Neural cell (in vitro differentiated cells): ENCODE results near the gene RRBP1. TPM values are rescaled to one million over a fixed set of nuclear protein-coding genes. Genes with fewer than 3 reads are reported as not detected.

Source experiments
- H2AFZ ChIP-seq: fragments of 200-600, 300-800 bp; sonication (generic), shearing (Covaris generic); 2 replicates; pipeline ENCODE4 v1.6.0; 2014; ENCODE audit warnings: low read depth, mild to moderate bottlenecking, antibody characterized with exemption, low read length, moderate library complexity
- H3F3A ChIP-seq: fragments of 200-600 bp; shearing (Covaris generic); 2 replicates; pipeline ENCODE4 v1.6.1; 2016; ENCODE audit warnings: mild to moderate bottlenecking, moderate library complexity, mixed read lengths, antibody characterized with exemption, low read length; ENCODE audit not compliant: insufficient read depth, poor library complexity, severe bottlenecking
- H3K27ac ChIP-seq: fragments of 200-600, 300-800 bp; sonication (generic), shearing (Covaris generic); 2 replicates; pipeline ENCODE4 v1.5.1; 2014; ENCODE audit warnings: mild to moderate bottlenecking, low read length, moderate library complexity
- H3K27me3 ChIP-seq: fragments of 300-800, 200-600 bp; sonication (generic), shearing (Covaris generic); 2 replicates; pipeline ENCODE4 v1.6.0; 2014; ENCODE audit warnings: mild to moderate bottlenecking, low read depth, low read length, moderate library complexity; ENCODE audit not compliant: insufficient read depth
- H3K36me3 ChIP-seq: fragments of 300-800, 200-600 bp; sonication (generic), shearing (Covaris generic); 2 replicates; pipeline ENCODE4 v1.5.1; 2014; ENCODE audit warnings: mild to moderate bottlenecking, antibody characterized with exemption, low read length, moderate library complexity; ENCODE audit not compliant: insufficient read depth
- H3K4me2 ChIP-seq: fragments of 300-800, 200-600 bp; sonication (generic), shearing (Covaris generic); 2 replicates; pipeline ENCODE4 v1.6.0; 2014; ENCODE audit warnings: mild to moderate bottlenecking, low read length
- H3K4me3 ChIP-seq: fragments of 300-800, 200-600 bp; sonication (generic), shearing (Covaris generic); 2 replicates; pipeline ENCODE4 v1.5.1; 2014; ENCODE audit warnings: mild to moderate bottlenecking, low read length, moderate library complexity
- H3K79me2 ChIP-seq: fragments of 200-600 bp; shearing (Covaris generic); replicated peaks from 2 replicates; pipeline ENCODE4 v1.6.0; 2014; ENCODE audit warnings: mild to moderate bottlenecking, low read length, moderate library complexity; ENCODE audit not compliant: insufficient read depth
- H3K9ac ChIP-seq: fragments of 300-800, 200-600 bp; sonication (generic), shearing (Covaris generic); 2 replicates; pipeline ENCODE4 v1.6.1; 2016; ENCODE audit warnings: mild to moderate bottlenecking, low read length, mixed read lengths
- H3K9me2 ChIP-seq: fragments of 200-600 bp; shearing (Covaris generic); 2 replicates; pipeline ENCODE4 v1.6.1; 2016; ENCODE audit warnings: mild to moderate bottlenecking, low read length, mixed read lengths; ENCODE audit not compliant: insufficient read depth
- H3K9me3 ChIP-seq: fragments of 200-600, 300-800 bp; sonication (generic), shearing (Covaris generic); 2 replicates; pipeline ENCODE4 v1.6.1; 2016; ENCODE audit warnings: mild to moderate bottlenecking, mixed run types, low read length, moderate library complexity, mixed read lengths
- H4K20me1 ChIP-seq: fragments of 200-600 bp; shearing (Covaris generic); 2 replicates; pipeline ENCODE4 v1.6.1; 2016; ENCODE audit warnings: mild to moderate bottlenecking, mixed run types; ENCODE audit not compliant: insufficient read depth
- EP300 ChIP-seq: fragments of 450-650 bp; conservative IDR thresholded peaks from 2 replicates; pipeline ENCODE4 v1.6.1; 2014; ENCODE audit warnings: antibody characterized with exemption, mild to moderate bottlenecking, moderate library complexity; ENCODE audit not compliant: poor library complexity, severe bottlenecking
- EZH2 ChIP-seq: fragments of 200-600, 300-800 bp; shearing (Covaris generic), sonication (generic); IDR thresholded peaks from 2 replicates; pipeline ENCODE4 v1.6.1; 2014; ENCODE audit warnings: antibody characterized with exemption, low read length, borderline replicate concordance, mild to moderate bottlenecking; ENCODE audit not compliant: insufficient read depth, poor library complexity, severe bottlenecking
- MXI1 ChIP-seq: fragments of 450-650 bp; conservative IDR thresholded peaks from 2 replicates; pipeline ENCODE4 v1.6.1; 2014; ENCODE audit warnings: antibody characterized with exemption, mild to moderate bottlenecking; ENCODE audit not compliant: poor library complexity, severe bottlenecking
- POLR2AphosphoS5 ChIP-seq: IDR thresholded peaks from 2 replicates; pipeline ENCODE4 v1.6.1; 2012
- RAD21 ChIP-seq: fragments of 450-650 bp; conservative IDR thresholded peaks from 2 replicates; pipeline ENCODE4 v1.6.1; 2014; ENCODE audit warnings: antibody characterized with exemption, mild to moderate bottlenecking, moderate library complexity
- SMC3 ChIP-seq: fragments of 450-650 bp; conservative IDR thresholded peaks from 2 replicates; pipeline ENCODE4 v1.6.1; 2014; ENCODE audit warnings: antibody characterized with exemption, mild to moderate bottlenecking, moderate library complexity; ENCODE audit not compliant: poor library complexity
- TAF1 ChIP-seq: IDR thresholded peaks from 2 replicates; pipeline ENCODE4 v1.6.1; 2012; ENCODE audit warnings: low read depth
- polyA plus RNA-seq: library from polyadenylated mRNA; depleted of rRNA; stranded (reverse); fragments of >200 nt; gene quantifications from 2 replicates; pipeline ENCODE4 v1.2.3, GENCODE V29; 2014
- TF ChIP-seq, protein P1 (sequence below): fragments of 450-650 bp; IDR thresholded peaks from 2 replicates; pipeline ENCODE4 v1.5.1; 2014; ENCODE audit warnings: antibody characterized with exemption, mild to moderate bottlenecking, moderate library complexity; ENCODE audit not compliant: poor library complexity, severe bottlenecking
- TF ChIP-seq, protein P2 (sequence below): IDR thresholded peaks from 2 replicates; pipeline ENCODE4 v1.6.1; 2012; ENCODE audit warnings: borderline replicate concordance

The RRBP1 gene
- polyA plus RNA-seq, 1 donor from 2014 or later, result 2.2 TPM

DNA sequence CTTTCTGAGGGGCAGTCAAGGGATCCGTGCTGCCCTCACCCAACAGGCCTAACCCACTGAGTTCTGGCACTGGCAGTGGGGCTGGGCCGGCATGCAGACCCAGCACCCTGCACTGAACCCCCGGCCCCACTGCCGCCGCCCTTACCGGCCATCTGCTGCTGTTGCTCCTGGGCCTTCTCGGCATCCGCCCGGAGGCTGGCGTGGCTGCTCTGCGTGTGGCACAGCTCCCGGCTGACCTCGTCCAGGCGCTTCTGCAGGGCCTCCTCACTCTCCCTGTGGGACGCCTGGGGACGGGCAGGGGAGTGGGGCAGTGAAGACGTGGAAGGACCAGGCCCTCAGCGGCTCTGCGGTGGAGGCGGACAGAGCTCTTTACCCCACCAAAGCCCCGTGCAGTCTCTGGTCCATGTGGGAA lies 52.4 kb downstream of the RRBP1 start (continued):
- TF ChIP-seq, protein P1, sequence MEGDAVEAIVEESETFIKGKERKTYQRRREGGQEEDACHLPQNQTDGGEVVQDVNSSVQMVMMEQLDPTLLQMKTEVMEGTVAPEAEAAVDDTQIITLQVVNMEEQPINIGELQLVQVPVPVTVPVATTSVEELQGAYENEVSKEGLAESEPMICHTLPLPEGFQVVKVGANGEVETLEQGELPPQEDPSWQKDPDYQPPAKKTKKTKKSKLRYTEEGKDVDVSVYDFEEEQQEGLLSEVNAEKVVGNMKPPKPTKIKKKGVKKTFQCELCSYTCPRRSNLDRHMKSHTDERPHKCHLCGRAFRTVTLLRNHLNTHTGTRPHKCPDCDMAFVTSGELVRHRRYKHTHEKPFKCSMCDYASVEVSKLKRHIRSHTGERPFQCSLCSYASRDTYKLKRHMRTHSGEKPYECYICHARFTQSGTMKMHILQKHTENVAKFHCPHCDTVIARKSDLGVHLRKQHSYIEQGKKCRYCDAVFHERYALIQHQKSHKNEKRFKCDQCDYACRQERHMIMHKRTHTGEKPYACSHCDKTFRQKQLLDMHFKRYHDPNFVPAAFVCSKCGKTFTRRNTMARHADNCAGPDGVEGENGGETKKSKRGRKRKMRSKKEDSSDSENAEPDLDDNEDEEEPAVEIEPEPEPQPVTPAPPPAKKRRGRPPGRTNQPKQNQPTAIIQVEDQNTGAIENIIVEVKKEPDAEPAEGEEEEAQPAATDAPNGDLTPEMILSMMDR, result no peak
- TF ChIP-seq RAD21 (no peak), TAF1 (no peak), SMC3 (no peak)

DNA sequence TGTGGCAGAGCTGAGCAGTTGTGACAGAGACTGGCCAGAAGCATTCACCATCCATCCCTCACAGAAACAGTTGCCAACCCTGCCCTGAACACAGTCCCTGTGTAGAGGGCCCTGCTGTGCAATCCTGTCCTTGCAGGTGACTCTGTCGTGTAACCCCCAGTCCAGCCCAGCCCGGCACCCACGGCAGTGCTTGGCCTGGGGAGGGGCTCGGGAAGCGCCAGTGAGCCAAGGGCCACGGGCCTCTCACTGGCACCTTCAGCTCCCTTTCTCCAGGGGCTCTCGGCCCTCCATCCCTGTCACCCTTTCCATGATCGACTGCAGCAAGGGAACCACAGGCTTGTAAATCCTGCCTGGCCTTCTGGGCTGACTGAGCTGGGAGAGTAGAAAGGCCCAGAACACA lies 53.0 kb downstream of the RRBP1 start:
- Histone ChIP-seq H3K9me2 (no peaks in the 10 kb centered on the region), H3K36me3 (no peaks in the 10 kb centered on the region), H3K4me3 (no peak overlapping the region), H3K27me3 (no peaks in the 10 kb centered on the region), H3K4me2 (no peak overlapping the region), H2AFZ (no peak overlapping the region), H3K9me3 (no peaks in the 10 kb centered on the region), H3K27ac (no peak overlapping the region), H3K9ac (no peak overlapping the region), H3F3A (no peaks in the 10 kb centered on the region), H4K20me1 (no peaks in the 10 kb centered on the region), H3K79me2 (no peaks in the 10 kb centered on the region)
- TF ChIP-seq EP300, result no peak
- TF ChIP-seq, protein P1, result no peak
- no peak for TF ChIP-seq POLR2AphosphoS5
- no peak for TF ChIP-seq TAF1
- no peak for TF ChIP-seq SMC3
- TF ChIP-seq RAD21, result no peak
- TF ChIP-seq, protein P2, sequence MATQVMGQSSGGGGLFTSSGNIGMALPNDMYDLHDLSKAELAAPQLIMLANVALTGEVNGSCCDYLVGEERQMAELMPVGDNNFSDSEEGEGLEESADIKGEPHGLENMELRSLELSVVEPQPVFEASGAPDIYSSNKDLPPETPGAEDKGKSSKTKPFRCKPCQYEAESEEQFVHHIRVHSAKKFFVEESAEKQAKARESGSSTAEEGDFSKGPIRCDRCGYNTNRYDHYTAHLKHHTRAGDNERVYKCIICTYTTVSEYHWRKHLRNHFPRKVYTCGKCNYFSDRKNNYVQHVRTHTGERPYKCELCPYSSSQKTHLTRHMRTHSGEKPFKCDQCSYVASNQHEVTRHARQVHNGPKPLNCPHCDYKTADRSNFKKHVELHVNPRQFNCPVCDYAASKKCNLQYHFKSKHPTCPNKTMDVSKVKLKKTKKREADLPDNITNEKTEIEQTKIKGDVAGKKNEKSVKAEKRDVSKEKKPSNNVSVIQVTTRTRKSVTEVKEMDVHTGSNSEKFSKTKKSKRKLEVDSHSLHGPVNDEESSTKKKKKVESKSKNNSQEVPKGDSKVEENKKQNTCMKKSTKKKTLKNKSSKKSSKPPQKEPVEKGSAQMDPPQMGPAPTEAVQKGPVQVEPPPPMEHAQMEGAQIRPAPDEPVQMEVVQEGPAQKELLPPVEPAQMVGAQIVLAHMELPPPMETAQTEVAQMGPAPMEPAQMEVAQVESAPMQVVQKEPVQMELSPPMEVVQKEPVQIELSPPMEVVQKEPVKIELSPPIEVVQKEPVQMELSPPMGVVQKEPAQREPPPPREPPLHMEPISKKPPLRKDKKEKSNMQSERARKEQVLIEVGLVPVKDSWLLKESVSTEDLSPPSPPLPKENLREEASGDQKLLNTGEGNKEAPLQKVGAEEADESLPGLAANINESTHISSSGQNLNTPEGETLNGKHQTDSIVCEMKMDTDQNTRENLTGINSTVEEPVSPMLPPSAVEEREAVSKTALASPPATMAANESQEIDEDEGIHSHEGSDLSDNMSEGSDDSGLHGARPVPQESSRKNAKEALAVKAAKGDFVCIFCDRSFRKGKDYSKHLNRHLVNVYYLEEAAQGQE, result no peak

DNA sequence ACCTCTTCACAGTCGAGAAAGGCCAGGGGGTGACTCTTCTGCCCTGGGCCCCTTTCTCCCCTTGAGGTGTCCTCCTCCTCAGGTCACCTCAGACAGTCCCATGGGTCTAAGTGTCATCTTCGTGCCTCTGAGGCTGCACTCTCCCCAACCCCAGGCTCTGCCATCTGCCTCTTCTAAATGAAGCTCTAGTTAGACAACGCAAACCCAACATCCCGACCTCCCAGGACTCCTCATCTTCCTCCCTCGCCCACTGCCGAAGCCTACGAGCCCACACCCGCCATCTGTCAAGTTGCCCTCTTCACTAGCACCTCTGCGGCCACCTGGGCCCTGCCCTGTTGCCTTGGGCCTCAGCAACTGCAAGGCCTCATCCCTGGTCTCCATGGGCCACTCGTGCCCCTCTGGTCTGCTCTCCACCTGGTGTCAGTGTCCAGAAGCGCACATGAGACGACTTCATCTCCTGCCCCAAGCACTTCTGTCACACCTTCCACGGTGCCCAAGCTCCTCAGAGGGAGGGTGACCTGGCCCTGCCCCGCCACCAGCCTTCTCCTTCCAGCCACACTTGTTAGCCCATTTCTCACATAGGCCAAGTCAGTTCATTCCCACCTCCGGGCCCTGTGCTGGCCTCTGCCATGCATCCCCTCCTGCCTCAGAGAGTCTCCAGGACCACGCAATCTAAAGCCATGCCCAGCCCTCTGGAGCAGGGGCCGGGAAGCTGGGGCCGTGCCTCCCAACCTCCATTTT lies 53.8 kb downstream of the RRBP1 start:
- H3K4me3 ChIP-seq, result no peak overlapping the region
- H3K9ac ChIP-seq, result no peak overlapping the region
- H3K27me3 ChIP-seq, result no peaks in the 10 kb centered on the region
- H2AFZ ChIP-seq, result no peak overlapping the region
- no peaks in the 10 kb centered on the region for H4K20me1 ChIP-seq
- no peaks in the 10 kb centered on the region for H3K79me2 ChIP-seq
- TF ChIP-seq EZH2 (no peak), RAD21 (no peak), POLR2AphosphoS5 (no peak), SMC3 (no peak), EP300 (no peak), MXI1 (no peak), TAF1 (no peak)
- TF ChIP-seq, protein P2, result no peak
- TF ChIP-seq, protein P1, result no peak
- no peak overlapping the region for H3K4me2 ChIP-seq
- no peaks in the 10 kb centered on the region for H3K9me3 ChIP-seq
- no peak overlapping the region for H3K27ac ChIP-seq
- H3F3A ChIP-seq, result no peaks in the 10 kb centered on the region
- H3K36me3 ChIP-seq, result no peaks in the 10 kb centered on the region
- H3K9me2 ChIP-seq, result no peaks in the 10 kb centered on the region
